HEK293 (cell line): Measurements from ENCODE around the gene SELENOK.

ENCODE experiments used
- YY1 ChIP-seq: fragments of 450-650 bp; formaldehyde crosslinking; IDR thresholded peaks from 2 replicates; pipeline ENCODE4 v1.5.1; 2018; ENCODE audit warnings: missing biosample characterization, missing genetic modification characterization
- ZNF239 ChIP-seq: fragments of 450-650 bp; formaldehyde crosslinking; IDR thresholded peaks from 2 replicates; pipeline ENCODE4 v1.5.1; 2016; ENCODE audit warnings: missing biosample characterization, missing genetic modification characterization
- ZNF624 ChIP-seq: fragments of 450-650 bp; formaldehyde crosslinking; IDR thresholded peaks from 2 replicates; pipeline ENCODE4 v1.5.1; 2017; ENCODE audit warnings: missing biosample characterization, missing genetic modification characterization
- TF ChIP-seq, protein P1 (sequence below): fragments of 450-650 bp; formaldehyde crosslinking; IDR thresholded peaks from 2 replicates; pipeline ENCODE4 v1.5.1; 2016; ENCODE audit warnings: missing biosample characterization, missing genetic modification characterization, low read depth

DNA sequence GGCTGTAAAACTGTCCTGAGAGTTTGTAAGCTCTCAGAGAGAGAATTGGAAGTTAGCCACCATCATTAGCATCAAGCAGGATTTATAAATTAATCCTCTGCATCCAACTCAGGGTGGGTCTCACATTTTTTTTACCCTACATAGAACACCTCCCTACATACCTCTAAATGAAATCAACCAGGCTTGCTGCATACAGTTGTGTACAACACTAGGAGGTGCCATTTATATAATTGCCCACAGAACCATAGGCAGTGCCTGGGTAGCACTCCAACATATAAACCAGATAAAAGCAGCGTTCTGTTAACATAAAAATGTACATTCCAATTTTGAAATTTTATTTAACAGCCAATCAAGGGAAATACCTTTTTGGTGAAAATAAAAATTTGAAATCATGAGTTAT is 48.2 kb upstream of the SELENOK start:
- TF ChIP-seq ZNF624 = no peak
- TF ChIP-seq ZNF239 (tag by site-specific recombination) = no peak
- TF ChIP-seq, protein P1, sequence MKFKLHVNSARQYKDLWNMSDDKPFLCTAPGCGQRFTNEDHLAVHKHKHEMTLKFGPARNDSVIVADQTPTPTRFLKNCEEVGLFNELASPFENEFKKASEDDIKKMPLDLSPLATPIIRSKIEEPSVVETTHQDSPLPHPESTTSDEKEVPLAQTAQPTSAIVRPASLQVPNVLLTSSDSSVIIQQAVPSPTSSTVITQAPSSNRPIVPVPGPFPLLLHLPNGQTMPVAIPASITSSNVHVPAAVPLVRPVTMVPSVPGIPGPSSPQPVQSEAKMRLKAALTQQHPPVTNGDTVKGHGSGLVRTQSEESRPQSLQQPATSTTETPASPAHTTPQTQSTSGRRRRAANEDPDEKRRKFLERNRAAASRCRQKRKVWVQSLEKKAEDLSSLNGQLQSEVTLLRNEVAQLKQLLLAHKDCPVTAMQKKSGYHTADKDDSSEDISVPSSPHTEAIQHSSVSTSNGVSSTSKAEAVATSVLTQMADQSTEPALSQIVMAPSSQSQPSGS (tag by site-specific recombination) = no peak
- no peak for TF ChIP-seq YY1
